Measurements from ENCODE around the gene SLC33A1.
A peak's percentile ranks its signal among the peaks of the same experiment; 100 is the strongest.
"Not testable (repeated sequence)": the region's sequence is repeated elsewhere in the genome, so short reads cannot be mapped to it uniquely, and the experiment has no call there.

Gene SLC33A1

GRCh38 chr3:155861476-155862183 lies 7.4 kb upstream of the SLC33A1 start:
- no peak for DNase-seq

- DNase-seq, result not testable (repeated sequence)
These were observed 6.2 kb upstream of the SLC33A1 start for GRCh38 chr3:155860424-155860823.

- peak in 1 of 2 experiments; percentile 23 for DNase-seq
These were observed 5.6 kb upstream of the SLC33A1 start for GRCh38 chr3:155859859-155860258.

DNA sequence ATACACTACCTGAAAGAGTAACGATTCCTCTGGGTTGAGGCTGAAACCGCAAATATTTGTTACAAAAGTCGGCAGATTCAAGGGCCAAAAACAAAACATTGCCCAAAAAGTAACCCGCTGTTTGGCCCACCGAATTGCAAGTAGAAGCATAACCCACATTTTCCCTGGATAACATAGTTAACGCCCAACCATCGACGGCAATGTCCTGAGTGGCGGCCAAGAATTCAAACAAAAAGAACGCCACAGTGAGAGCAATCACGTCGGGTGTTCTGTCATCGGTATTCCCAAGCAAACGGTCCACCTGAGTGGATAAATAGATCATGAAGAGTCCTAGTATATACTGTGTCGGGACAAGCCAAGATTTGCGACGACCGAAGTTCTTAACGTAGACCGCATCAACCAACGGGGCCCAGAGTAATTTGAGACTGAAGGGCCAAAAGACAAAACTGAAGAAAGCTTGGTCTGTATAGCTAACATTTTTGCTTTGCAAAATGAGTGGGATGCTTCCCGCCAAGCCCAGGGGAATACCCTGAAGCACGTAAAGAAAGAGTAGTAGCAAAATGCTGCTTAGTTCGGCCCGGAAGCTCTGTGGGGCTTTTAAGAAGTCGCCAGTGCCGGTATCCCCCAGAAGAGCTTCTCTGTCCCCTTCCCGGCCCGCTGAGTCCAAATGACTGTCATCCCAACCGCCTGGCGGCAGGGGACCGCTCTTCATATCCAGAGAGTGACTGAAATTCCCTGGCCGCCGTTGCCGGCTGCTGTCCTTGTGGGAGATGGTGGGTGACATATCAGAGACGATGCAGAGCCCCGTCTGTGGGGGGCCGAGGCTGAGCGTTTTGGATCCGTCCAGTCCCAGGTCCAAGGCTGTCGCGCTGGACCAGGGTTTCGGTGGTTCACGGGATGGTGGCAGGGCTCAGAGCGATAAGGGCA lies 750 bp downstream of the SLC33A1 start:
- DNase-seq, result no peak

DNA sequence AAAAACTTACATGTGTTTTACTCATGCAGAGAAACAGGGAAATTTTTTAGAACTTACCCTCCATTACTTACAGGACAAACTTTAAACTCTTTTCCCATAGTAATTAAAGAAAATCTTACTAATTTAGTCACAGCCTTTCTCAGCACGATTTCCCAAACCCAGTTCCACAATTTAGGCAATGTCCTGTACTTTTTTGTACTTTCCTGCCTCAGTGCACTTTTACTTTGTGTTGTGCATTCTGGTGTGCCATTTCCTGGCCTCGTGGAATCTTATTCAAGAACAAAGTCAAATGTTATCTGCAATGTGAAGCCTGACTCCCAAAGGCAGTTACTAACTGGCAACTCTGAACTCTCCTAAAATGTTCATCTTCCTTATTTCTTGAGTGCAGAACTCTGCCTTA lies 1.9 kb downstream of the SLC33A1 start:
- no peak for DNase-seq

- DNase-seq, result not testable (repeated sequence)
These were observed 4.8 kb downstream of the SLC33A1 start for GRCh38 chr3:155849404-155849803.

DNA sequence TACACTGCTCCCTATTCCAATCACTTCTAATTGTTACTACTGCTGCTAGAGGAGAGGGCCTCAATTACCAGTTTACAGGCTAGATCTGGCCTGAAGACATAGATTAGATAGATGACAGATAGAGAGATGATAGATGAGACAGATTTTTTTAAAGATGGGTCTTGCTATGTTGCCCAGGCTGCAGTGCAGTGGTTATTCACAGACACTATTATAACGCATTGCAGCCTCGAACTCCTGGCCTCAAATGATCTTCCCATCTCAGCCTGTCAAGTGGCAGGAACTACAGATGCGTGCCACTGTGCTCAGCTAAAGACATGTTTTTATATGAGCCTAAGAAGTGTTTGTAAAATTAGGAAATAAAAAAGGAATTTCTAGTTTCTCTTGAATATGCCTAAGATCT lies 6.2 kb downstream of the SLC33A1 start:
- DNase-seq, result no peak

DNA sequence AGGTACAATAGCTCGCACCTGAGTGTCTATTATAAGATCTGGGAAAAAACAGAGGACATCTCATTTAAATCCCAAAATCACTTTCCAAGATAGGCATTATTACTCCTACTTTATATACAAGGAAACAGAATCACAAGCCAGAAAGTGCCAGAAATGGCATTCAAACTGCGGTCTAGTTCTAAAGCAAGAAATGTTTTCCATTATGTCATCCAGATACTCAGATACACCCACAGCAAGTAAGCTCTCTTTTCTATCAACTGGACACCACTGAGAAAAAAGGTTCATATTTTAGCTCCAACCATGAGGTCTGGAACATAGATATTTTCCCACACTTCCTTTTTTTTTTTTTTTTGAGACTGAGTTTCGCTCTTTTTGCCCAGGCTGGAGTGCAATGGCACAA lies 8.1 kb downstream of the SLC33A1 start:
- no peak for DNase-seq

GRCh38 chr3:155843569-155843968 lies 10.7 kb downstream of the SLC33A1 start:
- no peak for DNase-seq

GRCh38 chr3:155835341-155836071 lies 18.7 kb downstream of the SLC33A1 start:
- DNase-seq, result no peak

DNA sequence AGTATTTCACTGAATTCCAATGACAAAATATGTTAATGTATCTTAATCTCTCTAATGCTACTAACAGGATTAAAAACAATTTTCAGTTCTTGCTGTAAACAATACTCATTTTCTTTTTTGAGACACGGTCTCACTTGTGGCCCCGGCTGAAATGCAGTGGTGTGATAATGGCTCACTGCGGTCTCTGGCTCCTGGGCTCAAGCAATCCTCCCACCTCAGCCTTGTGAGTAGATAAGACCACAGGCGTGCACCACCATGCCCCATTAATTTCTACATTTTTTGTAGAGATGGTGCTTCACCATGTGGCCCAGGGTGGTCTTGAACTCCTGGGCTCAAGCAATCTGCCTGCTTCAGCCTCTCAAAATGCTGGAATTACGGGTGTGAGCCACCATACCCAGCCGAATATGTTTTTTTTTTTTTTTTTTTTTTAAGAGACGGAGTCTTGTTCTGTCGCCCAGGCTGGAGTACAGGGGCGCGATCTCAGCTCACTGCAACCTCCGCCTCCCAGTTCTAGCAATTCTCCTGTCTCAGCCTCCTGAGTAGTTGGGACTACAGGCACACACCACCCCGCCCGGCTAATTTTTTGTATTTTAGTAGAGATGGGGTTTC lies 25.6 kb downstream of the SLC33A1 start:
- not testable (repeated sequence) for DNase-seq

DNA sequence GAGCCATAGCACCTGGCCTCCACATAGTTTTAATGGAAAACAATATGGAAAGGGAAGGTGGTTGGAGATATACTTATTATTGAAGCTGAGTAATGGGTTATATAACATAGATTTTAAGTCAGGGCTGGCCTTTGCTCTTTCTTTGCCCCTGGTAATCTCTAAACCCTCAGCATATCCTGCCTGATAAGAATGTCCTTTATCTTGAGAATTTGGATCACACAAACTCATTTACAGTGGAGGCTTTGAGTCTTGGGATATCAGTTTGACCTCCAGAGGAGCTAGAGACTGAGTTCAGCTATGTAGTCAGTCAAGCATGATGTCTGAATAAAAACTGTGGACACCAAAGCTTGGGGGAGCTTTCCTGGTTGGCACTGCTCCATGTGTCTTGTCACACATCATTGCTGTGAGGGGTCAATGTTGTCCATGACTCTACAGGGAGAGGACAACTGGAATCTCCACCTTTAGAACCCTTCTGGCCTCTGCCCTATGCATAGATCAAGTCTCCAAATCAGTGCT lies 39.1 kb downstream of the SLC33A1 start:
- no peak for DNase-seq

DNA sequence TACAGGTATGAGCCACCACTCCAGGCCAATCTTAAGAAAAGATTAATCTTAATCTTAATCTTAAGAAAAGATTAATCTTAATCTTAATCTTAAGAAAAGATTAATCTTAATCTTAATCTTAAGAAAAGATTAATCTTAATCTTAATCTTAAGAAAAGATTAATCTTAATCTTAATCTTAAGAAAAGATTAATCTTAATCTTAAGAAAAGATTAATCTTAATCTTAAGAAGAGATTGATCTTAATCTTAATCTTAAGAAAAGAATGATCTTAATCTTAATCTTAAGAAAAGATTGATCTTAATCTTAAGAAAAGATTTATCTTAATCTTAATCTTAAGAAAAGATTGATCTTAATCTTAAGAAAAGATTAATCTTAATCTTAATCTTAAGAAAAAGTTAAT lies 41.0 kb downstream of the SLC33A1 start:
- DNase-seq, result not testable (repeated sequence)

- no peak for DNase-seq
These were observed 45.0 kb downstream of the SLC33A1 start for GRCh38 chr3:155809181-155809580.

GRCh38 chr3:155807823-155808222 lies 46.4 kb downstream of the SLC33A1 start:
- DNase-seq, result no peak

DNA sequence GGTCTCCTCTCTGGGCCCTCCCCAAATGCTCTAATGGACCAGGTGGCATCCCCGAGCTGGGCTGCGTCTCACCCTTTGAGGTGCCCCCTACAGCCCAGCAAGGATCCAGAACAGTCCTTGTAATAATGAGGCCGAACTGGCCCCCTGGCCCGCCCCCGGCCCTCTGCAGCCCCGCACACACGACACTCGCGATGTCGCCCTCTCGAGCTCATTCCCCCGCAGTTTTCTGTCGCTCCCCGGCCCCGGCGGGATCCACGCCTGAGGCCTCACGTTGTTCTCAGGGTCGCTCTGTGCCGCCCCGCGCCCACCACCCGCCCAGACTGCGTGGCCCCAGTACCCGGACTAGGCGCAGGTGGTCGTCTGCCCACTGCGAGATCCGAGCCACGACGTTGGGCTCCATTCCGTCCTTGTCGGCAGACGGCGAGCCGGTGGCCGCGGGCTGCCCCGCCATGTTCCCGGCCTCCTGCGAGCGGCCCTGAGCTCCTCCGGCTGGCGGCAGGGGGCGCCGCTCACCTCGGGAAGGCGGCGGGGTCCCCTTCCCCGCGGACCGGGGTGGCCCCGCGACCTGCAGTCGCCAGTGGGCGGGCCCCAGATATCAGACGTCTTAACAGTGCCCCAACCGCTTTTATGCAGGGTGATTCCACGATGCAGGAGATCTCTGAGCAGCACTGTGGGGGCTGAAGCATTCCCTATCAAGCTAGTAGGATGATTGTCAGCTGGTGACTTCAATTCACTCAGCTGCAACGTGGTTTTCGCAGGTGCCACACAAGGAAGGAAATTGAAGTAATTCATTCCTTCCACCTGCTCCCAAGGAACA lies 48.2 kb downstream of the SLC33A1 start, which contains the start of gene C3orf33:
Gene C3orf33, minus strand, starts transcription at position 477 of the 817 bp plus-strand sequence. Its CDS starts 26 bp downstream, at position 451.
- DNase-seq, result peak; percentile 51 to 81

DNA sequence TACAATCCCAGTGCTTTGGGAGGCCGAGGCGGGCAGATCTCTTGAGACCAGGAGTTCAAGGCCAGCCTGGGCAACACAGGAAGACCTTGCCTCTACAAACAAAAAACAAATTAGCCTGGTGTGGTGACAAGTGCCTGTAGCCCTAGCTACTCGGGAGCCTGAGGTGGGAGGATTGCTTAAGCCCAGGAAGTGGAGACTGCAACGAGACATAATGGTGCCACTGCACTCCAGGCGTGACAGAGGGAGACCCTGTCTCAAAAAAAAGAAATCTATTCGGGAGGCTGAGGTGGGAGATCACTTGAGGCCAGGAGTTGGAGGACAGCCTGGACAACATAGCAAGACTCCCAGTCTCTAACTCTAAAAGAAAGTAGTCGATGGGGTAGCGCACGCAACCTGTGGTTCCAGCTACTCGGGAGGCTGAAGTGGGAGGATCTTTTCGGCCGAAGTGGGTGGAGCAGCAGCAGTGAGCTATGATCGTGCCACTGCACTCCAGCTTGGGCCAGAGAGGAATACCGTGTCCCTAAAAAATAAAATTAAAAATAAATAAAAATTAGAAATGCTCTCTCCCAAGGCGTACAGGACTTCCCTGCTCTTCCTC lies 48.9 kb downstream of the SLC33A1 start:
- peak; percentile 16 to 49 for DNase-seq

DNA sequence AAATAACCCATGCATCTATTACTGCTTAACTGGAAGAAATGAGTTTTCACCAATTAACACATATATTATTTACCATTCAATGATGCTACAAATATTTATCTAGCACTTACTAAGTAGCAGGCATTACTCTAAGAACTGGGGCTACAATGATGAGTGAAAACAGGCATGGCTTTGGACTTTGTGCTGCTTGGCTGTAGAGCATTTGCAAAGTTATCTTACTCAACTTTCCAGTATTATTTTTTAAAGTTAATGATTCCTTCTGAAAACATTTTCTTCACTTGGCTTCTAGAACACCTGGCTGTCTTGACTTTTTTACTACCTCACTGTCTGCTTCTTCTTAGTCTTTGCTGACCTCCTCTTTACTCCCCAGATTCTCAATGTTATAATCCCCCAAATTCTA lies 49.9 kb downstream of the SLC33A1 start:
- DNase-seq, result no peak

GRCh38 chr3:155792532-155792931 lies 61.7 kb downstream of the SLC33A1 start:
- DNase-seq, result no peak

DNA sequence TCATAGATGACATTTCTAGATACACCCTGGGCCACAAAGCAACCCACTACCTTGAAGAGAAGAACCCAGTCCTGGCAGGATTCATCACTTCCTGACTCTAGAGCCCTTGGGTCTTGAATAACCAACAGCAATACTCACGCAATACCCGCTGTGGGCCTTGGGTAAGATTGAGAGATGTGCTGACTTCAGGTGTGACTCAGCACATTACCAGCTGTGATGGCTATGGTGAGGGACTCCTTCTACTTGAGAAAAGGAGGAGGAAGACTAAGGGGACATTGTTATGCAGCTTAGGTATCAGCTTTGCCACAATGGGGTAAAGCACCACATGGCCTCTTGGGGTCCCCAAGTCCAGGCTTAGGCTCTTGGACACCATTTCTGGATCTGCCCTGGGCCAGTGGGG lies 63.0 kb downstream of the SLC33A1 start:
- DNase-seq, result no peak

DNA sequence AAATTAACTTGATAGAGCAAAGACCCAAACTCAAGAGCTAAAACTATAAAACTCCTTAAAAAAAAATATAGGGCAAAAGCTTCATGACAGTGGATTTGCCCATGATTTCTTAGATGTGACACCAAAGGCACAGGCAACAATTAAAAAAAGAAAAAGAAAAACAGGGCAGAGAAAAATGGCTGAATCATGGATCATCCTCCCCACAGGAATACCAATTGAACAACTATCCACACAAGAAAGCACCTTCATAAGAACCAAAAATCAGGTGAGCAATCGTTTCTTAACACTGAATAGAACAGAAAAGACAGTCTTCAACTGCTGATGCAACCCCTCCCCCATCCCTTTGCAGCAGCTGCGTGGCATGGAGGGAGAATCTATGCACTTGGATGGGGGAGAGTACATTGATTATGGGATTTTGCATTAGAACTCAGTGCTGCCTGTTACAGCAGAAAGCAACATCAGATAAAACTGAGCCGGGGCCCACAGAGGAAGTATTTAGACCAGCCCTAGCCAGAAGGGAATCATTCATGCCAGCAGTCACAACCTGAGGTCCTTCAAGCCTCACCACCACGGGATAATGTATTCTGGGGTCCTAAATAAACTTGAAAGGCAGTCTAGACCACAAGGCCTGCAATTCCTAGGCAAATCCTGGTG lies 63.8 kb downstream of the SLC33A1 start:
- DNase-seq, result no peak
